ENCODE measurements around the gene TUBA1A. TPM values are rescaled to one million over a fixed set of nuclear protein-coding genes. Genes with fewer than 3 reads are reported as not detected.
"Not testable (repeated sequence)": the region's sequence is repeated elsewhere in the genome, so short reads cannot be mapped to it uniquely, and the experiment has no call there.

Gene TUBA1A
- polyA plus RNA-seq, 3 donors: 429 to 512 (median 485) TPM

DNA sequence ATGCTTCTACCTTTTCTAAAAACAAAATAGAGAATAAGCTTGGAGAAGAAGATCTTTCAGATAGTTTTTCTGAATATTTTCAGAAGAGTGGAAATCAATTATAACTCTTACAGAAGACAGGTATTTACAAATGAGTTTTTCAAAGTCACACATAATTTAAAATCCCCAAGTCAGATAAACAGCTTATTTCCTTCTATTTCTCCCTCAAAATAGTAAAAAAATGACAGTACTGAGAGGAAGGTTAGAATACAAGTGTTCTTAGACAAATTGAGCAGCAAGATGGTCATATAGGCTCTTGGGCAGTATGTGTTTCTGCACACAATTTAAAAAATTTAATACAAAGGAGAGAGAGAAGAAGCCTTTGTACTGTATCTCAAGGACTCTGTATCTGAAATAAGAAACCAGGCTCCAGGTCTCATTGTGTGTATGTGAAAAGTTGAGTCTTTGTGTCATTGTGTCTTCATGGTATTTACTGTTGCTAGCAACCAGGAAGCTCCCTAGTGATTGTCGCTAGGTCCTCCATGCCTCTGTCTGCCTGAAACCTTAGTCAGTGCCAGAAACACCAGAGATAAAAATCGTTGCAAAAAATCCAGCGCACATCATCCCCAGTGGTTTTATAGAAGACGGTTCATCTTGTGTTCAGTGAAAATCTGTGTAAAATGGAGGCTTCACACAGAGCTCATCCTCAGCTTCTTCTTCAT is 12.9 kb upstream of the TUBA1A start:
- peak in 1 of 3 donors; percentile 12 for DNase-seq (ENCODE audit: low read depth in 3 of 3, low spot score in 2 of 3)

- DNase-seq (ENCODE audit: low read depth in 3 of 3, low spot score in 2 of 3): peak in 1 of 3 donors; percentile 35
These were observed 12.2 kb upstream of the TUBA1A start for GRCh38 chr12:49200919-49201594.

- no peak for DNase-seq (ENCODE audit: low read depth in 3 of 3, low spot score in 2 of 3)
These were observed 9.7 kb upstream of the TUBA1A start for GRCh38 chr12:49198431-49199155.

DNA sequence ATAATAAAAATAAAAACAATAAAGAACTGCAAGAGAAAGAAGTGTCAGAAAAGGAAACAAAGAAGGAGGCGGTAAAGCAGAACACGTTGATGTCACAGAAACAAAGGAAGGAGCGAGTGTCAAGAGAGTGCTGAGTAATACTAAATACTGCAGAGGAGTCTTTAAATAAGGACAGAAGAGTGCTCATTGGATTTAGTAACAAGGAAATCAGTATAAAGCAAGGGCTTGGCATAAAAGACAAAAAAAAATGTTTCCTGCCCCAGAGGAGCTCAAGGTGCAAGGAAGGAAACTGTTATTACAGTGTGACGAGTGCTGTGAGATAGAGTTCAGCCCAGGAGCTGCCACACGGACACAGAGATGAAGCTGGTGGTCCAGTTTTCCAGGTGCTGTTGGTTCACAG is 8.4 kb upstream of the TUBA1A start:
- DNase-seq (ENCODE audit: low read depth in 3 of 3, low spot score in 2 of 3): no peak

DNA sequence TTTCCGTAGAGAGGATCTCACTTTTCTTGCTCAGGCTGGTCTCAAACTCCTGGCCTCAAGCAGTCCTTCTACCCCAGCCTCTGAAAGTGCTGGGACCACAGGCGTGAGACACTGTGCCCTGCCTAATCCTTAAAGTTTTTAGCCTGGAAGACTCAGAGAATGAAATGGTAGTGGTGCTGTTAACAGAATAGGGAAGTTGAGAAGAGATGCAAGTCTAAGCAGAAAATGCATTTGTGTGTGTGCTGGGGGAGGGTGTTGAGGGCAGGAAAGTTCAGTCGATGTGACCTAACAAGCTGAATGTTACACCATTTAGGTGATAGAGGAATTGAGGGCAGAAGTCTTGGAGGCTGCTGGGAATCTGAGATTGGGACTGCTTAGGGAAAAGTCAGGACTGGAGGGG is 6.9 kb upstream of the TUBA1A start:
- DNase-seq (ENCODE audit: low read depth in 3 of 3, low spot score in 2 of 3): no peak

GRCh38 chr12:49193746-49194145 is 4.9 kb upstream of the TUBA1A start:
- DNase-seq (ENCODE audit: low read depth in 3 of 3, low spot score in 2 of 3): not testable (repeated sequence)

DNA sequence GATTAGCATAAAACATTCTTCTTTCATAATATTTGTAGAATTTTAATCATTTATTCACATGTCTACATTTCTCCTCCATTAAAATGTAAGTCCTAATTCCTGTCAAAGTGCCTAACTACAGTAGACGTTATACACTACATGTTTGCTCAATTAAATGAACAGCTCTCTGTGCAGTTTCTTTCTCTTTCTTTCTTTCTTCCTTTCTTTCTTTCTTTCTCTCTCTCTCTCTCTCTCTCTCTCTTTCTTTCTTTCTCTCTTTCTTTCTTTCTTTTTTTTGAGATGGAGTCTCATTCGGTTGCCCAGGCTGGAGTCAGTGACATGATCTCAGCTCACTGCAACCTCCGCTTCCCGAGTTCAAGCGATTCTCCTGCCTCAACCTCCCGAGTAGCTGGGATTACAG is 2.6 kb upstream of the TUBA1A start:
- DNase-seq (ENCODE audit: low read depth in 3 of 3, low spot score in 2 of 3): not testable (repeated sequence)

DNA sequence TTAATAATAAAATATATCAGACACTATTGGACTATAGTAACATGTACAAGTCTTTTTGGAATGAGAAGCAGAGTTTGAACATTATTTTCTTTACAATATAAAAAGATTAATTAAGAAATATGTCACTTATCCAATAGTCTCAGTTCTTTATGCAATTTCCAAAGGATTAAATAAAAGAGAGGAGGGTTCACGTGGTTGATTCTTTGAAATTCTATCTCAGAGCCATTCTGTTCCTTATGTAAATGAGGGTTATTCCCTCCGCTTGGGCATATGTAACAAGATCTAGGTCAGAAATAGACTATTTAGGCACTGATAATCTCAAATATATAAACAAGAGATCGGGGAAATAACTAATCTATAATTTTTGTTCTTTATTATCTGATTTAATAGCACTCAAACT is 2.1 kb upstream of the TUBA1A start:
- DNase-seq (ENCODE audit: low read depth in 3 of 3, low spot score in 2 of 3): no peak

DNA sequence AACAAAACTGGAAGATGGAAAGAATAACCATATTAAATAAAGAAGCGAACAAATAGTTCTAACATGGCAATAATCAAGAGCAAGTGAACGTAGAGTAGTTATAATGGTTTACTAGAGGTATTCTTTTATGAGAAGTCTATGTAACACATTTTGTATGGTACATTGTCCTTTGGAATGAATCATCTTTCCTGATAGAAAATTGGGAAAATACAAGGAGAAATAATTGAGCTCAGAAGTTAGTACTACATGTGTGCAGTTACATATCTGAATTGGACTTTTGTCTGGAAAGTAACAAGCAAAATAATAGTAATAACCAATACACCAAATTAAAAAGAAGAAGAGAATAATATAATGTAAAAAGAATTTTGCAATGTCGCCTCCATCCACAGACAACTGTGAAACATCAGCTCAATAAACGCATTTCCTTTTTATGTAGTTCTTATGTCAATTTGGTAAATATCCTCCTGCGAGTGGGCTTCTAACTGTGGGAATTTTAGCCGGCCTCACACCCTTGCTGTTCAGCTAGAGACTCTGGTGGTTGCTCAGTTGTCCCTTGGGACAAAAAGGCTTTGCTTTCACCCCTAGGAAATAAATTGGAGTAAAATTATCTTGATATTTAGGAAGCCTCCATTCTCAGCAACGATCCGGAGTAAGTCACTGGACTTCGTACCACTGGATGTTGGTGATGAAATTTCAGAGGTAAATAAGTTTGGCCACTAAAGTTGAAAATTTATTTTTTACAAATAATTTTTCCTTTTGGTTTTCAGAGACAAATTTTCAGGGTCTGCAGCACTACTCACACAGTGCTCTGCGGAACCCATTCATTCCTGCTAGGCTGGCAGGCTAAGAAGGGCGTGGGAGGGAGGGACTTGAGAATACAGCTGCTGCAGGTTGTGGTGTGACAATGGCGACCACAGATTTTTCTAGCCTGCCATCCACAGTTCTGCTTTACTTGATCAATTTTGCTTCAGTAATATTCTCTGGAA is 1.1 kb upstream of the TUBA1A start:
- DNase-seq (ENCODE audit: low read depth in 3 of 3, low spot score in 2 of 3): no peak

DNA sequence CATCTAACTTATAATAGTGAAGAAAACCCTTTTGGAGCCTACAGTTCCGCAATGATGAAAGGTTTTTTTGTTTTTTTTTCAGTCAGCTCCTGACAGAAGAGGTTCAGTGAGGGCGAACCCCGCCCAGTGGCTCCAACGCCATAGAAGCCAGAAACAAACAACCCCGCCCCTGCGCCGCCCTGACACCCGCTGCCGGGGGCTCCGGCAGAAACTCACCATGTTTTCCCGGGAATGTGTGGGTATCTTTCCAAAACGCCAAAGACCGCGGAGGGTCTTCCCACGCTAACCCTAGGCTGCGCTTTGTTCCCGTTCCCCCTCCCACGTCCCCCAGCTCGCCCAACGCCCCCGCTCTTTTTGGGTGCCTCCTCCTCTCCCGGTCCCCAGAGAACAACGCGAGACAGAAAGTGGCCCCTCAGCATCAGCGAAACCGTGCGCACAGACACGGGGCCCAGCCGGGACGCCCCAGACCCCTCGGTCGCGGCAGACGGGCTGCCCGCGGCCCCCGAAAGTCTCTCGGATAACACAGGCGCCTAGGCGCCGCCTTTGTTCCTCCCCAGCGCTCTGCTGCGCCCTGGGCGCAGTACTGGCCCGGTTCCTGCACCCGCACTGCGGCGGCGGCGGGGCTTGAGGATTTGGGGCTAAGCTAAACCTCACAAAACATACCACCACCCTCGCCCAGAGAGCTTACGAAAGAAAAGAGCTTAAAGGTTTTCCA is 522 bp downstream of the TUBA1A start:
- peak in 2 of 3 donors; percentile 50 to 61 for DNase-seq (ENCODE audit: low read depth in 3 of 3, low spot score in 2 of 3)

DNA sequence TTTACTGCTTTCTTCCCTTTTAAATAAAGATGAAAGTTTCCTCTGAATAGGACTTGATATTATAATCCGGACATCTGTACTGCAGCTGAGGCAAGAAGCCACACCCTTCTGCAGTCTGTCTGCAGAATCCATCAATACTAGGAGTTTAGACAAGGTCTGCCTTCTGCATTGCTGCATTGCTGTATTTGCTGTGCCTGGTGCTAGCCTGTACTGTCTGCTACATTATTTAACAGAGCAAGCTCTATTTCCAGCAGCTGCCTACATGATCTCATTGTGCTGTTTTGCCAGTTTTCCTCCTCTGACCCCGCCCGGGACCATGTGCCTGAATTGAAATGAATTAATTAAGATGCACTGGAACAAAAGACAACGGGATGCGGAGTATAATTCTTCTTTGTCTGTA is 1.7 kb downstream of the TUBA1A start:
- no peak for DNase-seq (ENCODE audit: low read depth in 3 of 3, low spot score in 2 of 3)

- not testable (repeated sequence) for DNase-seq (ENCODE audit: low read depth in 3 of 3, low spot score in 2 of 3)
These were observed 2.6 kb downstream of the TUBA1A start for GRCh38 chr12:49186307-49186706.

DNA sequence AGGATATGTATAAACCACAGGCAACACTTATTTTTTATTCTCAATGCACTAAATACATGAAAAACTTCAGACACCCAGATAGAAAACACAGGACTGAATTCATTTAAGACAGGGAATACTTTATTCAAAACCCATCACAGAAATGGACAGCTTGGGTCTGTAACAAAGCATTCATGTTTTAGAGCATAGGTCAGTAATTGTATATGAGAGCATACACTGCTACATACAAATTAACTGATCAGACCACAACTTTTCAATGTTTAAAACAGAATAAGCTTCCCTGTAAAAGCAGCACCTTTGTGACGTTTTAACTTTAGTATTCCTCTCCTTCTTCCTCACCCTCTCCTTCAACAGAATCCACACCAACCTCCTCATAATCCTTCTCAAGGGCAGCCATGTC is 4.2 kb downstream of the TUBA1A start:
- not testable (repeated sequence) for DNase-seq (ENCODE audit: low read depth in 3 of 3, low spot score in 2 of 3)

DNA sequence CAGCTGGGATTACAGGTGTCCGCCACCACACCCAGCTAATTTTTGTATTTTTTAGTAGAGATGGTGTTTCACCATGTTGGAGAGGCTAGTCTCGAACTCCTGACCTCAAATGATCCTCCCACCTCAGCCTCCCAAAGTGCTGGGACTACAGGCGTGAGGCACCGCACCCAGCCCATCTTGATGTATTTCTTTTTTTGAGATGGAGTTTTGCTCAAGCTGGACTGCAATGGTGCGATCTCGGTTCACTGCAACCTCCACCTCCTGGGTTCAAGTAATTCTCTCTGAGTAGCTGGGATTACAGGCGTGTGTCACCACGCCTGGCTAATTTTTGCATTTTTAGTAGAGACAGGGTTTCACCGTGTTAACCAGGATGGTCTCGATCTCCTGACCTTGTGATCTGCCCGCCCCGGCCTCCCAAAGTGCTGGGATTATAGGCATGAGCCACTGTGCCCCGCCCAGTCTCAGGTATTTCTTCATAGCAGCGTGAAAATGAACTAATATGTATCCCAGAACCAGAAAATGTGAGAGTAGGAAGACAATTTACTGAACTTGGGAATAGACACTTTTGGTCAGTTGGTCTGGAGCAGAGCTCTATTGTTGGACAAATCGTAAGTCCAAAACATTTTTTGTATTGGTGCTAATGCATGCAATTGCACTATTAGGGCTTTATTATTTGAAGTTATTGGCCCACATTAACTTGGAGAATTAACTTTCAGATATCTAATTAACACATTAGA is 5.5 kb downstream of the TUBA1A start:
- DNase-seq (ENCODE audit: low read depth in 3 of 3, low spot score in 2 of 3): not testable (repeated sequence)

DNA sequence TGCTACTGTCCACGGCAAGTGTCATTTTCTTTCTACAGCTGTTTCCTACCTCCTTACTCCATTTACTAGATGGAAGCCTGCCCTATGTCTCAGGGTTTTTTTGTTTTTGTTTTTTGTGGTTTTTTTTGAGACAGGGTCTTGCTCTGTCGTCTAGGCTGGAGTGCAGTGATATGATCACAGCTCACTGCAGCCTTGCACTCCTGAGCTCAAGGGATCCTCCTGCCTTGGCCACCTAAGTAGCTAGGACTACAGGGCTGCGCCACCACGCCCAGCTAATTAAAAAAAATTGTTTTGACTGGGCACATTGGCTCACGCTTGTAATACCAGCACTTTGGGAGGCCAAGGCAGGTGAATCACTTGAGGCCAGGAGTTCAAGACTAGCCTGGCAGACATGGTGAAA is 14.7 kb downstream of the TUBA1A start:
- no peak for DNase-seq (ENCODE audit: low read depth in 3 of 3, low spot score in 2 of 3)

DNA sequence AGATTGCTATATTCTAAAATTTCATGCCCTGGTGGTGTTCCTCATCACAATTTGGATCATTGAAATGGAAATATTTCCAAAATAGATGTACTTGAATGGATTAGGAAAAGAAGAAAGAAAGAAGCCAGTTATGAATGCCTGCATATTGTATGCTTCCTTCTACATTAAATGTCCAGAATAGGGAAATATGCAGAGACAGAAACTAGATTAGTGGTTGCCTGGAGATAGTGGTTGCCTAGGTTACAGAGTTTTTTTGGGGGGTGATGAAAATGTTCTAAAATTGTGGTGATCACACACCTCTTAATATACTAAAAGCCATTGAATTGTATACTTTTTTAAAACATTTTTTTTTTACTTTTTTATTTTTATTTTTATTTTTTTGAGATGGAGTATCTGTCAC is 18.0 kb downstream of the TUBA1A start:
- no peak for DNase-seq (ENCODE audit: low read depth in 3 of 3, low spot score in 2 of 3)

GRCh38 chr12:49165114-49165513 is 23.8 kb downstream of the TUBA1A start:
- no peak for DNase-seq (ENCODE audit: low read depth in 3 of 3, low spot score in 2 of 3)

- DNase-seq (ENCODE audit: low read depth in 3 of 3, low spot score in 2 of 3): not testable (repeated sequence)
These were observed 27.0 kb downstream of the TUBA1A start for GRCh38 chr12:49161901-49162300.

DNA sequence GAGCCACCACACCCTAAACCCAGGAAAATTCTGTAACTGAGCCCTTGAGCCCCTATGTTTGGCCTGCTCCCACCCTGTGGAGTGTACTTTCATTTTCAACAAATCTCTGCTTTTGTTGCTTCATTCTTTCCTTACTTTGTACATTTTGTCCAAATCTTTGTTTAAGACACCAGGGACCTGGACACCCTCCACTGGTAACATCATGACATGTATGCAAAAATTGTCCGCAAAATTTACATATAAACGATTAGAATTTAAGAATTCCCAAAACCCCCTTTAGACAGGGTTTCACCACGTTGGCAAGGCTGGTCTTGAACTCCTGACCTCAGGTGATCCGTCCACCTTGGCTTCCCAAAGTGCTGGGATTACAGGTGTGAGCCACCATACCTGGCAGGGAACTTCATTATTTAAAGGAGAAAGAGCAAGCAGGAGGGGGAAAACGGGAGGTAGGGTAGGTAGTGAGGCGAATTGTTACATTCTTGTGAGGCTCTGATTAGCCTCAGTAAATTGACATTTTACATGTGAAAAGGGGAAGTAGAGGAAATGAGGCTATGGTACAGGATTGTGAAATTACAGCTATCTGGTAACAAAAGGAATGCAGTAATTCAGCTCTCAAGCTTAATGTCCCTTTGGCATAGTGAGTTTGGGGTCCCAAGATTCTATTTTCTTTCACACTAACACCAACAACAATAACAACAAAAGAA is 27.6 kb downstream of the TUBA1A start:
- DNase-seq (ENCODE audit: low read depth in 3 of 3, low spot score in 2 of 3): no peak

Data from right renal cortex interstitium (tissue), 3 donors.